ENCODE data around the gene NDUFAB1. TPM values are rescaled to one million over a fixed set of nuclear protein-coding genes. Genes with fewer than 3 reads are reported as not detected.
"Not testable (repeated sequence)": the region's sequence is repeated elsewhere in the genome, so short reads cannot be mapped to it uniquely, and the experiment has no call there.

The NDUFAB1 gene
- total RNA-seq, 1 donor from 2014 or later, result 108 TPM

DNA sequence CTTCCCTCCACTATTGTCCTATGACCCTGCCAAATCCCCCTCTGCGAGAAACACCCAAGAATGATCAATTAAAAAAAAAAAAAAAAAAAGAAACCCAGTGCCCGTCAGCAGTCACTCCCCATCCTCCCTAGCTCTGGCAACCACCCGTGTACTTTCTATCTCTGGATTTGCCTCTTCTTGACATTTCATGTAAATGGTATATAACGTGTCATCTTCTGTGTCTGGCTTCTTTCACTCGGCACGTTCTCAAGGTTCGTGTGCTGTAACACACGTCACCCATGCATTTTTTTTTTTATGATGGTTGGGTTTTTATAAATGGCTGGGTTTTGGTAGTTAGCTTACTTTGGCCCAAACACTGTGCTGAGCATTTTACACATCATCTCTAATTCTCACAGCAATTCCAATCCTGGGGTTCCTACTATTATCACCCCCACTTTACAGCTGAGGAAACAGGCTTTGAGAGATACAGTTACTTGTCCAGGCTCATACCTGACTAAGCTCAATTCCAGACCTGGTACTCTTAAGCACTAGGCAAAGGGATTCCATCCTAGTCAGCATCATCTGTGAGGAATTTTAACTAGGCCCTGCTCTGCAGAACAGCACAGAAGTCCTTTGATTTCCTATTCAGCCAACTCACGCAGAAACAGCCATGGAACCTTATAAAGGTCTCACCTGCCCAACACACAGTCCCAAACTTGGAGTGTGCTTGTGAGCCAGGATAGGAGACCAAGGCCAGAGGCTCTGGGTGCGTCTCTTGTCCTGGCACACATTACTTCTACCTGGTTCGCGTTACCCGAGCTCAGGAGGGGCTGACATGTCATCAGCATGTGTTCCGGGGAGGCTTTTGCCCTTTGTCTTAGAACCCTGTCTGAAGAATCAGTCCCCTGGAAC is 11.7 kb downstream of the NDUFAB1 start:
- FAIRE-seq, result no peak
- no peak for DNase-seq (ENCODE audit: low spot score in 2 of 2)

DNA sequence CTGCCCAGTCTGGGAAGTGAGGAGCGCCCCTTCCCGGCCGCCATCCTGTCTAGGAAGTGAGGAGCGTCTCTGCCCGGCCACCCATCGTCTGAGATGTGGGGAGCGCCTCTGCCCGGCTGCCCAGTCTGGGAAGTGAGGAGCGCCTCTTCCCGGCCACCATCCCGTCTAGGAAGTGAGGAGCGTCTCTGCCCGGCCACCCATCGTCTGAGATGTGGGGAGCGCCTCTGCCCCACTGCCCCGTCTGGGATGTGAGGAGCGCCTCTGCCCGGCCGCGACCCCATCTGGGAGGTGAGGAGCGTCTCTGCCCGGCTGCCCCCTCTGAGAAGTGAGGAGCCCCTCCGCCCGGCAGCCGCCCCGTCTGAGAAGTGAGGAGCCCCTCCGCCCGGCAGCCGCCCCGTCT is 12.8 kb downstream of the NDUFAB1 start:
- DNase-seq (ENCODE audit: low spot score in 2 of 2); FAIRE-seq: not testable (repeated sequence)

DNA sequence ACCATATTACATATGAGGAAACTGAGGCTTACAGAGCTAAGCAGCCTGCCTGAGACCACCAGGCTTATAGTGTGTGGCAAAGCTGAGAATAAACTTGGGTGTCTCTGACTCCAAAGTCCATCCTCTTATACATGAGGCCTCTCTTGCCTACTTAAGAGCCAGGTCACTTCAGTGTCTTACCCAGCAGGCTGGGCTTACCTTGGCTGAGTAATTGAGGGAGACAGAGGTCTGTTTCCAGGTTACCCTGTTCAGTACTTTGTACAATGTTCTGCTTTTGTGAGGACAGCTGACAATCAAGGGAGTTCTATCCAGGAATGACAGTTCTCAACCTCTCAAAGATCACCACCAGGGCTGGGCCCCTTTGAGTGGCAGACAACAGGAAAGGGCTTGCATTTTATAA is 14.4 kb downstream of the NDUFAB1 start:
- FAIRE-seq (no peak), DNase-seq (ENCODE audit: low spot score in 2 of 2) (no peak)

DNA sequence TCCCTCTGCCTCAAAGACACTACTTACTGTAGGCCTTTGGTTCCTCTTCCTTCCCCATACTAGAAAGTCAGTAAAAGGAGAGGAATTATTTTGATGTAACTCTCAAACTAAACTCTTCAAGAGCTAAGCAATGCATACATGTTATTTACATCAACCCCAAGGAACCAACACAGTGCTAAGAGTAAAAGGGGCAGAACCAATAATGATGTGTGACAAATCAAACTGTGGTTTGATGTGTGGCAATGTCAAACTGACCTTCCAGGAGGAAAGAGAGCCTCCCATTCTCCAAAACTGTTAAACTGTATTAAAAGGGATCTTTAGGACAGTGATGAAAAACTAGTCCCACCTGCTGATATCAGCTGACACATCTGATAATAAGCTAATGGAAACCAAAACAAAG is 15.7 kb downstream of the NDUFAB1 start:
- no peak for DNase-seq (ENCODE audit: low spot score in 2 of 2)
- no peak for FAIRE-seq

DNA sequence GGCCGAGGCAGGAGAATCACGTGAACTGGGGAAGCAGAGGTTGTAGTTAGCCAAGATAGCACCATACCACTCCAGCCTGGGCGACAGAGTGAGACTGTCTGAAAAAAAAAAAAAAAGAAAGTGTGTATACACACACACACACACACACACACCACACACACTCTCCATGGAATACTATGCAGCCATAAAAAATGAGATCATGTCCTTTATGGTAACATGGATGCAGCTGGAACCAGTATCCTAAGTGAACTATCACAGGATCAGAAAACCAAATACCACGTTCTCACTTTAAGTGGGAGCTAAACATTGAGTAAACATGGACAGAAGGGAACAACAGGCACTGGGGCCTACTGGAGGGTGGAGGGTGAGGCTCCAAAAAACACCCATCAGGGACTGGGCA is 16.7 kb downstream of the NDUFAB1 start:
- FAIRE-seq (no peak), DNase-seq (ENCODE audit: low spot score in 2 of 2) (no peak)

DNA sequence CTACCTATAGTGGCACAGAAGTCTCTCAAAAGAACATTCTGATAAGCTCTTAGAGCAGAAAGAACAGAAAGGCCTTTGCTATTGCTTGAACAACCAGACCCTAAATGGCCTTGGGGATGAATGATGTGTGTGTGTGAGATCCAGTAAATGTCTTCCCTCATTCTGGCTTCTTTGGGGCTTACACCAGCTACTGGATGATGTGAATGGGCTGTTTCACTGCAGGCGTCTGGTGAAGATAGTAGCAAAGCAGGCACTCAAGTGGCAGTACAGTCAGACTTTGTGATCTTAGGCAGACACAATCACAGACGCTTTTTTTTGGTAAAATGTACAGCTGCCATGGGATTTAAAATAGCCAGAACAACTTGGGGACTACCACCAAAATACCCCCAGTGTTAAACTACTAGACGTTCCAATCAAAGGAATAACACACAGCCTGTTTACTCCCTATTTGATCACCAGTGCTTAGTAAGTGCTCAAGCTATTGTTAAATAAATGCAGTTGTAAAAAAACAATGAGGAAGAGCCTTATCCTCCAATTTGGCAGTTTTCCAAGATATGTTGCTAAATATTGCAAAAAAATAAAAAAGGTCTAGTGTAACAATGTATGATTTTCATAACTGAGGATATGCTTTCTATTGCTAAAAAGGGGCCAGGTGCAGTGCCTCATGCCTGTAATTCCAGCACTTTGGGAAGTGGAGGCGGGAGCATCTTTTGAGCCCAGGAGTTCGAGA is 17.9 kb downstream of the NDUFAB1 start:
- FAIRE-seq (no peak), DNase-seq (ENCODE audit: low spot score in 2 of 2) (no peak)

DNA sequence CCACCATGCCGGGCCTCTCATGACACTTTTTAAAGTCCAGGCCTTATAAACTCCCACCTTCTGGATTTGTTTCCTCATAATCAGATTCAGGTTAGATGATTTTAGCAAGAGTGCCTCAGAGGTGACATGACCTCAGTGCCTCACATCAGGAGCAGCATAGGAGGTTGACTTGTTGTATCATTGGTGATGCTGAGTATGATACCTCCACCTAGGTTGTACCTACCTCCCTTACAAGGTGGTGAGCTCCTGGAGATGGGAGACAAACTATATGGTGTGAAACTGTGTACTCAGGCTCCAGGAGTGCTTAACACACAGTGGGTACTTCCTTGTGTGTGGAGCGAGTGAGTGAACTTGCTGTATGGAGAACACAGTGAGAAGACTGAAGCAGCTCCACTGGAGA is 18.6 kb downstream of the NDUFAB1 start:
- DNase-seq (ENCODE audit: low spot score in 2 of 2) (no peak), FAIRE-seq (no peak)

DNA sequence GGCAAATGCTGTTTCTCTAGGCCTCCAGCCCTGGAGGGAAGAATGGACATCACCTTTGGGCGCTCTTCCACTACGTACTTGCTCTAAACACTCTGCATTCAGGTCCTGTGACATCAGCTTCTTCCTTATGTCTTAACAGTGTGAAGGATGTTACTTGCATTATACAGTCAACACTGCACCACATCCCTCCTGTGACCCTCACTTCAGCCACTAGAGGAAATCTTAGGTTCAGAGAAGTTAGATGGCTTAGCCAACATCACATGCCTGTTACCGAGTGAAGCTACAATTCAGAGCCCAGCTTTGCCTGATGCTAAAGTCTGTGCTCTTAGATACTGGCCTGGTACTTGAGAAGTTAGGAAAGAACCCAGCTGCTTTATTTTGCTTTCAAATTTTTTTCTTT is 20.3 kb downstream of the NDUFAB1 start:
- no peak for FAIRE-seq
- no peak for DNase-seq (ENCODE audit: low spot score in 2 of 2)

DNA sequence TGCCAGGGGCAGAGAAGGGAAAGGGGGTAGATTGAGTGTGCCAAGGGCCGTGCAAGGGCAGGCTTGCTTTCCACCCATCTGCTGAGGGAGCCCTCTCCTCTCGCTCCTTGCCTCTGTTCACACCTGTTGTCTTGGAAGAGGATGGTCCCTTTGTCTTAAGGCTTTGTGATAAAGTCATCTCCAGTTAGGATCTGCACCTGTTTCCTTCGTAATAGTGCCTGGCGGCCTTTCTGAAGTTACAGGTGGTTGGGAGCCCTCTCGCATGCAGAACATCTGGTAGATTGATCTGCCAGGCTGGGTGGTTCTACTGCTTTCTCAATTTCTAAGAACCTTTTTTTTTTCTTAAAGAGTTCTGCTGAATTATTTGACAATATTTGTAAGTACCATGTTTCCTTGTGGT is 22.3 kb downstream of the NDUFAB1 start:
- FAIRE-seq (no peak), DNase-seq (ENCODE audit: low spot score in 2 of 2) (no peak)

DNA sequence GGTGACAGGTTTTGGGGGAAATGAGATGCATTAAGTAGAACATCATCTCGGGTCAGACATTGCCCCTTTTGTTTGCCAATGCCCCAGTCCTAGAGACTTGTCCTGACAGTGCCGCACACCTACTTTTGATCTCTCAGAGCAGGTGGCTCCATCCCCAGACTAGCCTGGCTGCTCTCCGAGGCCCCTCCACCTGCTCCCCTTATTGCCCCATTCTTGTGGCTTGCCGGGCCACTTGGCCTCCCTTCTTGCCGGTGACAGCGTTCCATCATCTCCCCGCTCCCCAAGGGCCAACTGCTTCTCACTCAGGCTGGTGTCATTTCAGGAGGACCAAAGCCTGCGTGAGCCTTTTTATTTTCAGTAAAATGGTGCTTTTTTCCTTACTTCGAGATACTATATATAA is 23.7 kb downstream of the NDUFAB1 start:
- FAIRE-seq (no peak), DNase-seq (ENCODE audit: low spot score in 2 of 2) (no peak)

DNA sequence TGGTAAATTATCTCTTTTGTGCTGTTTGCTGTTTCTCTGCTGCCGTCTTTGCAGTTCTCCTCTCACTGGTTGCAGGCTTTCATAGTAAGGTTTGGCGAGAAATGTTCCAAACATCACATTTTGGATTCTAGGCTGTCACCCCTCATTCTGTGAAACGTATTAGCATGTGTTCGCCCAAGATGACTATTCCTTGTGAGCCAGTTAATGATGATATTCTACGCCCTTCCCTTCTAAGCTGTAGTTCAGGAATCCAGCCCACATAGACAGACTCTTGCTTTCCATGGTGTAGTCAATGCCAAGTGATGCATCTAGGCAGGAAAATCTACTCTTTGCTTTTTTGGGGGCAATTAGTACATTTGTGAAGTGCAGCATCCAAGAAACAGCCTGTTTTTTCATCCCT is 24.2 kb downstream of the NDUFAB1 start:
- DNase-seq (ENCODE audit: low spot score in 2 of 2), result no peak
- no peak for FAIRE-seq

DNA sequence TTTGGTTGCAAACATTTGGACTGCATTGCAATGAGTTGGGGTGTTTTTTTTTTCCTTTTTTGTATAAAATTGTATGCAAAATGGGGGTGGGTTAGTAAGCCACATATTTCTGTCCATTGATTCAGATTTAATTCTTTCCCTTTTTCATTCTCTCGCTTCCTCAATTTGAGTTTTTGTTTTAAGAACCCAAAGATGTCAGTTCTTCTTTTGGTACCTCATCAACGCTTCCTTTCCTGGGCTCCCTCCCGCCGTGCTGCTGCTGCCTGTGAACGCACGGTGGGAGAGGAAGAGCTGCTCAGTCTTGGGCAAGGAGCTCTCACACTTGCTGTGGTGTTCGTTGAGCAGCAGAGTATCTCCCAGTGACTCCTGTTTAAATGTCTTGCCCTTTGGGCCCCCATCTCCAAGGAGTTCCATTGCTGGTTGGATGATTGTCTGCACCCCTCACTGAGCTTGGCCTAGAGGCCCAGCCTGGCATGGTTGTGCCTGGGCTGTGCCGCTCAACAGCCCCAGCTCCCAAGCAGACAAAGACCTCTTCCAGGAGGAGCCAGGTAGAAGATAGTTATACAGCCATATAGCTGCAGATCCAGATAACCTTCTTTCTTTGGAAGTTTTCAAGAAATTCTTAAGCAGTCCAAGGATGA is 25.0 kb downstream of the NDUFAB1 start:
- DNase-seq (ENCODE audit: low spot score in 2 of 2), result no peak
- FAIRE-seq, result no peak

DNA sequence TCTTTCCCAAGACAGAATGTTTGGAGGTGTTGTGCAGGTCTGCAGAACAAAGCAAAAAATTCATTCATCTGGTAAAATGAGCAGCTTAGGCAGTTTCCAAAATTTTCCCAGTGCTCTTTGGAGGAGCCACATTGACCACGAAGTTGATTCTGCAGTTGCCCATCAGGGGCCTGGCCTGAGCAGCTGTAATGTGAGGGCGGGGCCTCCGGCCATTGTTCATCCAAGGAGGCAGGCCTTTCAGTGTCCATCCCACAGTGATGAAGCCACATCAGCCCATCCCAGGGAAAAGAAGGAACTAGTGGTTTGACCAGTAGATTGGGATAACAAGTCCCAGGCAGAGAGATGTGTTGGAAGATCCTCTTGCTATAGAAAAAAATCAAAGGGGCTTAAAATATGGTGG is 28.5 kb downstream of the NDUFAB1 start:
- no peak for DNase-seq (ENCODE audit: low spot score in 2 of 2)
- FAIRE-seq, result no peak

DNA sequence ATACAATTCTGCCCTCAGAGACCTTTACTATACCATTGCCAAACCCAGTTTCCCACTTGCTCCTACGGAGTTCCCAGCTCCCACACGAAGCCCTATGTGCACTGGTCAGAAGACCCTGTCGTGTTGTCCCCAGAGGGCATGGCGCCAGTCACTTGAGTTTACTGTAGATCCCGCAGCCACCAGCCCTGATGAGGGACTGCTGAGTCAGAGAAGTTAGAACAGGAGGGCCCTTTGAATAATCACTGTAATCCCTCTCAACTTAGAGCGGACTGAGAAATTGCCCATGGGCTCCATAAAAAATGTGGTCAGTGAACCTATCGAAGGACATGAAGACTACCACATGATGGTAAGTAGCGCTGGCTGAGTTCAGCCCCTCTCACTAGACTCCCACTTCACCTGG is 29.4 kb downstream of the NDUFAB1 start:
- DNase-seq (ENCODE audit: low spot score in 2 of 2) (no peak), FAIRE-seq (no peak)

DNA sequence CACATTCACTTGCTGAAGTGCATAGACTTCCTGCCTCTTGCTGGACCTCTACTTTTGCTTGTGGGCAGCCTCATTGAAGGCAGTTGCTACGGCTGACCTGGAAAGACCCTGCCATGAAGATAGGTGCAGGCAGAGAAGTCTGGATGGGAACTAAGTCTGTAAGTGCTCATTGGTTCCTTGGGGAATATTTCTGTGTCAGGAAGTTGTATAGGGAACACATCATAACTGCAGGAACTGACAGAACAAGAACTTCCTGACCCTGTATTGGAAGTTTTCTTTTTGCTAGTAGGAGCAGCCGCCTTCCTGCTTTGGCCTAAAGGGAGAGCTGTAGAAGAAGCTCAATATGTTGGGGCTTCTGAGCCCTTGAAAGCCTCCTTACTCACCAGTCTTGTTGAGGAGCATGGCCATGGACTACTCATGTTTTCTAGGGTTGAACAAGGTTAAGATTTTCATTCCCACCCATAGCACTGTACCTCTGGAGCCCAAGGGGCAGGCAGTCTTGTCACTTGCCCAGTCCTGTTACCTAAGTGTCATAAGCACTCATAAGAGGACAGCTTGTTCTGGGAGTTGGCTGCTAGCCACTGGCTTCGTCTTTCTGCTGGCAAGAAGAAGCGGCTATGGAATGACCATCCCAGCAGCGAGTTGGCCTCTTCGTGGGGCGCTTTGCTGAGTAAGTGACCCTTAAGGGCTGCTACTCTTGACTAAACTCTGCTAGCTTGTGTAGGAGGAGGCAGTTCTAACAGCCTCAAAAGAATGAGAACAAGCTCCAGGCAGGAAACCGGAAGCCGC is 31.3 kb downstream of the NDUFAB1 start:
- FAIRE-seq (no peak), DNase-seq (ENCODE audit: low spot score in 2 of 2) (no peak)

DNA sequence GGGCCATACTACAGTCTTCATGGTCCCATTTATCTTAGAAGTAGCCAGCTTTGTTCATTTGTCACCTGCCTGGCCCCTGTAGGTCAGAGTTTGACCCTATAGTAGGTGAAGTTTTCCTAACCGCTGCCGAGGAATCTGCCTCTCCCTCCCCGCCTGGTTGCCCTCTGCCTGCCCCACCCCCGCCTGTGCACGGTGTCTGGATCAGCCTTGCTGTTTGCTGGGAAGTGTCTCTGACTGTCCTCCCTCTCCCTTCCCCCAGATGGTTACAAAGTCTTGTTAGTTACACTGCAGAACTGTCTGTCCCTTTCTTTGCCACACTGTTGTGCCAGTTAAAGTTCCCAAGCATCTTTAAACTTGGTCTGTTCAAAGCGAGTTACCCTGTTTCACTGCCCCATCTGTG is 32.9 kb downstream of the NDUFAB1 start:
- FAIRE-seq (no peak), DNase-seq (ENCODE audit: low spot score in 2 of 2) (no peak)

DNA sequence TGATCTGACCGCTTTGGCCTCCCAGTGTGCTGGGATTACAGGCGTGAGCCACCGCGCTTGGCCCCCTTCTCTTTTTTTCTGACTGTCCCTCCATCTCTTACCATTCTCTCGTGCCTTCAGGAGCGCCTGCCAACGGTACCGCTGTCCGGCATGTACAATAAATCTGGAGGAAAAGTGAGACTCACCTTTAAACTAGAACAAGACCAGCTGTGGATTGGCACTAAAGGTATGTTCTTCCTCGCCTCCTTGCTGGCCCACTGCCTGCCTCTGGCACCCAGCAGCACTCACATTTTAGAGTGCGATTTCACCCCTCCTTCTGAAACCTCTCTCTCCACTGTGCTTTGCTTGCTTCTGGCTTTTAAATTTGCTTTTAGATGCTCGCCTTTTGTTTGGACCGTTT is 33.6 kb downstream of the NDUFAB1 start:
- no peak for FAIRE-seq
- DNase-seq (ENCODE audit: low spot score in 2 of 2), result no peak

DNA sequence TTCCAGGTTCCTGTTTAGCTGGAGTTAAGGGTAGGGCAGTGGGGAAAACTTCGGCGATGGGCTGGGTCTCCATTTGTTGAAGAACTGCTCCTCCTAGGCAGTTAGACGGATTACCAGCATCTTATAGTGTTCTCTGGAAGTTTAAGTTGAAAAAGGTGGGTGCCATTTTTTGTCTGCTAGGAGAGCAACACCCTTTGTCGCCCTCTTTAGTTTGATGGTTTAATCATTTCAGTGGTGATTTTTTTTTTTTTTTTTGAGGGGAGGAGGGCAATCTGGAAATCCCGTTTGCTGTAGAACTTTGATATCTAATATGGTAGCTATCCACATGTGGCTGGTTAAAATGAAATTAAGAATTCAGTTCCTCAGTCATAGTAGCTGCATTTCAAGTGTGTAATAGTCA is 34.5 kb downstream of the NDUFAB1 start:
- FAIRE-seq (no peak), DNase-seq (ENCODE audit: low spot score in 2 of 2) (no peak)

DNA sequence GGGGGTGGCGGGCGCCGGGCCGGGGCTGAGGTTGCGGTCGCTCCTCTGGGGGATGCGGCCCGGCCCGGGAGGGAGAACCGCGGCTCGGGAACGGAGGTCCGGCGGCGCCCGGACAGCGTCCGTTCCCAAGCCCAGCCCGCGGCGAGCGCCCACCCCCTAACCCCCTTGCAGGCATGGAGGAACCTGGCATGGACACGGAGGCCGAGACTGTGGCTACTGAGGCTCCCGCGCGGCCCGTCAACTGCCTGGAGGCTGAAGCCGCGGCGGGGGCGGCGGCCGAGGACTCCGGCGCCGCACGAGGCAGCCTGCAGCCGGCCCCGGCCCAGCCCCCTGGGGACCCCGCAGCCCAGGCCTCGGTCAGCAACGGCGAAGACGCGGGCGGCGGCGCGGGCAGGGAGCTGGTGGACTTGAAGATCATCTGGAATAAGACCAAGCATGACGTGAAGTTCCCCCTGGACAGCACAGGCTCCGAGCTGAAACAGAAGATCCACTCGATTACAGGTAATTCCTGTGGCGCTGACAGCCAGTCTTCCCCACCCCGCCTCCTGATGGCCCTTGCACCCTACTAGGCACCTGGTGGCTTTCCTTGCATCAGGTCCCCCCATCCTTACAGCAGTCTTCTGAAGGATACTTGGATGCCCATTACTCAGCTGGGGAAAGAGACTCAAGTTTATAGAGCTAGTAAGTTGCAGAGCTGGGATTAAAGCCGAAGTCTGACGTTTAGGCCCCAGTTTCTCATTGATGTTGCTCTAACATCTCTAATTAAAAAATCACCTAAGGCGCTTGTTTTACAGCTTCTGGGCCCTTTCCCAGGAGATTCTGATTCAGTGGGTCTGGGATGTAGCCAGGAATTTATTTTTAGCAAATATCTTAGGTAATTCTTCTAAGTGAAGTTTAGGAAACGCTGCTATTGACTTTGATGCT is 38.1 kb downstream of the NDUFAB1 start:
- FAIRE-seq (no peak), DNase-seq (ENCODE audit: low spot score in 2 of 2) (no peak)

All from frontal cortex (tissue), 4 donors.